ENCODE data around the gene CYS1. TPM values are rescaled to one million over a fixed set of nuclear protein-coding genes. Genes with fewer than 3 reads are reported as not detected.
A peak's percentile ranks its signal among the peaks of the same experiment; 100 is the strongest.

Gene CYS1
- total and polyA plus RNA-seq, 2 of the 13 experiments (the other 11 are each of a cell fraction or from before 2014, with no cell fraction given) = 0.04 TPM; not detected in 1

DNA sequence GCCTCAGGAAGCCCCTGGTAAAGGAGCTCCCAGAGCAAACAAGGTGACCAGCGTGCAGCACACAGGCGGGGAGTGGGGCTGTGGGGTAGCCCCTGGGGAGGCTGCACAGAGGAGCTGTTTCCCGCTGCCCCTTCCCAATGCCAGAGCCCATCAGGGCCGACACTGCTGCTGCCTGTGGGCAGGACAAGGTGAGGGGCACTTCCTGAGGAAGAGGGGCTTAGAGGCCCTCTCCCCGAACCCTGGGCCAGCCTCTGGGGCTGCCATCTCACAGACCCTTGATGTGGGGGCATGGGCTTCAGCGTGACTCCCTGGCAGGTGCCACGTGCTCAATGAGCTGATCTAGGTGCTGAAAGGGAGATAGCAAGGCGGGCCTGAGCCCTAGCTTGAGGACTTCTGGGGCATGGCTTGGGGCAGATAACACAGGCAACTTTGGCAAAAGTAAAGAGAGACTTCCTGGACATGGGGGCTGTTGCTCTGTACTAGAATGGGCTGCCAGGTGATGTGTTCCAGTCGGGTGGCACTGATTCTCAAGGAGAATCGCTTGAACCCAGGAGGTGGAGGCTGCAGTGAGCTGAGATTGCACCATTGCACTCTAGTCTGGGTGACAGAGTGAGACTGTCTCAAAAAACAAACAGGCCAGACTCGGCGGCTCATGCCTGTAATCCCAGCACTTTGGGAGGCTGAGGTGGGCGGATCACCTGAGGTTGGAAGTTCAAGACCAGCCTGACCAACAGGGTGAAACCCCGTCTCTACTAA, 46.8 kb downstream of the CYS1 start:
- POLR2A ChIA-PET = no interaction called here
- no peak for TF ChIP-seq ZNF124 (CRISPR knock-in tag; IDR thresholded peaks at IDR 0.05)
- TF ChIP-seq ZZZ3 (CRISPR knock-in tag; IDR thresholded peaks at IDR 0.05; ENCODE audit: borderline replicate concordance) = no peak
- peak; percentile 20 for TF ChIP-seq ZNF781 (CRISPR knock-in tag; IDR thresholded peaks at IDR 0.05; ENCODE audit: borderline replicate concordance, not compliant biosample characterization)
- no peak for TF ChIP-seq MZF1 (CRISPR knock-in tag; IDR thresholded peaks at IDR 0.05; ENCODE audit: borderline replicate concordance)
- no peak for TF ChIP-seq ZBTB14 (CRISPR knock-in tag; IDR thresholded peaks at IDR 0.05)
- TF ChIP-seq ZNF20 (CRISPR knock-in tag; IDR thresholded peaks at IDR 0.05) = no peak
- TF ChIP-seq ZNF687 (CRISPR knock-in tag; IDR thresholded peaks at IDR 0.05) = peak; percentile 47
- TF ChIP-seq DPF2 (CRISPR knock-in tag; IDR thresholded peaks at IDR 0.05; ENCODE audit: borderline replicate concordance, low read depth) = no peak
- 0 out of 2 replicates have a peak, but pooled peaks have one; percentile 33 for TF ChIP-seq ZNF563 (CRISPR knock-in tag; IDR thresholded peaks at IDR 0.05)
- 0 out of 2 replicates have a peak, but pooled peaks have one; percentile 45 for TF ChIP-seq ZNF430 (CRISPR knock-in tag; IDR thresholded peaks at IDR 0.05)
- TF ChIP-seq EP300 (IDR thresholded peaks at IDR 0.05; ENCODE audit: low read depth in 2 of 2, low read length in 2 of 2) = no peak
- TF ChIP-seq EP300 (CRISPR knock-in tag; IDR thresholded peaks at IDR 0.05; ENCODE audit: borderline replicate concordance) = no peak
- peak; percentile 41; the same call in 1 of the 2 replicates for TF ChIP-seq SALL1 (CRISPR knock-in tag; IDR thresholded peaks at IDR 0.05)
- TF ChIP-seq MIER2 (CRISPR knock-in tag; IDR thresholded peaks at IDR 0.05) = peak; percentile 88
- TF ChIP-seq SOX13 (IDR thresholded peaks at IDR 0.05) = no peak
- no peak for TF ChIP-seq SOX13 (CRISPR knock-in tag; conservative IDR thresholded peaks at IDR 0.05 in 1 of 2, IDR thresholded peaks at IDR 0.05 in 1 of 2)
- TF ChIP-seq, protein P1, sequence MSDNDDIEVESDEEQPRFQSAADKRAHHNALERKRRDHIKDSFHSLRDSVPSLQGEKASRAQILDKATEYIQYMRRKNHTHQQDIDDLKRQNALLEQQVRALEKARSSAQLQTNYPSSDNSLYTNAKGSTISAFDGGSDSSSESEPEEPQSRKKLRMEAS (IDR thresholded peaks at IDR 0.05) = peak; percentile 61; the same call in 1 of the 2 replicates
- 0 out of 2 replicates have a peak, but pooled peaks have one; percentile 17 for TF ChIP-seq CHCHD3 (CRISPR knock-in tag; IDR thresholded peaks at IDR 0.05)

More for the DNA sequence above, 46.8 kb downstream of the CYS1 start:
- Histone ChIP-seq H3K4me2 (ENCODE audit: low read depth, low read length) (no peak overlapping the region), H3K36me3 (replicated peaks in 1 of 2; ENCODE audit: control insufficient read depth in 1 of 2, insufficient read depth in 2 of 2, low read length in 2 of 2) (no peaks in the 10 kb centered on the region), H3K9me3 (ENCODE audit: low read length) (no peaks in the 10 kb centered on the region), H2AFZ (ENCODE audit: low read length) (no peak overlapping the region), H3K9ac (ENCODE audit: insufficient read depth, low read depth, low read length) (no peak overlapping the region), H3K4me3 (replicated peaks in 1 of 3; ENCODE audit: insufficient read depth in 1 of 3, low read depth in 2 of 3, low read length in 3 of 3) (no peak overlapping the region), H3K27me3 (ENCODE audit: control insufficient read depth in 1 of 2, insufficient read depth in 2 of 2, low read length in 2 of 2) (peaks cover 2 to 70% of the 10 kb centered on the region in 2 experiments), H3K79me2 (ENCODE audit: insufficient read depth, low read length) (no peaks in the 10 kb centered on the region), H4K20me1 (ENCODE audit: insufficient read depth, low read length) (no peaks in the 10 kb centered on the region), H3K4me1 (ENCODE audit: insufficient read depth, low read length) (peaks cover 48% of the 10 kb centered on the region), H3K27ac (ENCODE audit: extremely low read length, insufficient read depth, low read length) (no peak overlapping the region)
- WGBS (ENCODE audit: low lambda C conversion rate) = 37% methylated on average over 11 of the region's 14 CpGs
- no peak for FAIRE-seq
- ATAC-seq = peak; percentile 5; the same call in 2 of the 3 replicates
- in situ Hi-C loops (cut with HindIII; ENCODE audit: extremely low pct_ligation_motif_present, low pct_unique_long_range_greater_than_20kb) = no loop called here
- no TSS peak for BruUV-seq (replicated peaks)
- CTCF ChIA-PET (ENCODE audit: low intra/inter-chr PET ratio, low total read pairs) = no interaction called here
- intact Hi-C loops (cut with micrococcal nuclease; ENCODE audit: unreplicated experiment) = no loop called here
- DNase-seq (ENCODE audit: low spot score) = no peak

Measured in HepG2 (cell line).